Peyer's patch (tissue), 4 donors: ENCODE measurements around the gene SLC6A7.

Experiments
- POLR2A ChIP-seq, 2 donors: fragments of 450-650 bp; IDR thresholded peaks; one replicate each; pipeline ENCODE4 v1.5.1; 2017; ENCODE audit warnings: antibody characterized with exemption in 2 of 2, mild to moderate bottlenecking in 2 of 2, moderate library complexity in 2 of 2
- TF ChIP-seq, protein P1 (sequence below), 6 experiments: fragments of 450-650 bp in 4 of 6; fragments of 200-600 bp in 2 of 6; sonication (generic) in 1 of 6; IDR thresholded peaks; one replicate each; pipeline ENCODE4 v1.5.1; 2017 to 2019; ENCODE audit warnings: antibody characterized with exemption in 6 of 6, mild to moderate bottlenecking in 3 of 6, moderate library complexity in 1 of 6

DNA sequence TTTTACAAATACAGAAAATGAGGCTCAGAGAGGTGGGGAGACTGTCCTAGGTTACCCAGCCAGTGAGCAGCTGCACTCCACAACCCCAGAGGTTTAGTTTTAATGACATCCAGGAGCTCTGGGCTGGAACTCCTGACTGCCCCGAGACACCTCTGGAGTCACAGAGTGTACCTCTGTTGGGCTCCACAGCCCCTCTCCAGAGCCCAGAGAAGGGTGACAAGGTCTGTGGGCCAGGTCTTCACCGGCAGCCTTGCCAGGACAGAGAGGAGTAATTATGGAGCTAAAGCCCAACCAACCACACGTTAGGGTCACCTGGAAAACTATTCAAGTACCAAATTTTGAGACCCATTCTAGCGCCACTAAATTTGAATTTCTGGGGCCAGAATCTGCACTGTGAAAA, 12.1 kb upstream of the SLC6A7 start:
- TF ChIP-seq POLR2A (IDR thresholded peaks at IDR 0.05) = no peak
- TF ChIP-seq, protein P1, sequence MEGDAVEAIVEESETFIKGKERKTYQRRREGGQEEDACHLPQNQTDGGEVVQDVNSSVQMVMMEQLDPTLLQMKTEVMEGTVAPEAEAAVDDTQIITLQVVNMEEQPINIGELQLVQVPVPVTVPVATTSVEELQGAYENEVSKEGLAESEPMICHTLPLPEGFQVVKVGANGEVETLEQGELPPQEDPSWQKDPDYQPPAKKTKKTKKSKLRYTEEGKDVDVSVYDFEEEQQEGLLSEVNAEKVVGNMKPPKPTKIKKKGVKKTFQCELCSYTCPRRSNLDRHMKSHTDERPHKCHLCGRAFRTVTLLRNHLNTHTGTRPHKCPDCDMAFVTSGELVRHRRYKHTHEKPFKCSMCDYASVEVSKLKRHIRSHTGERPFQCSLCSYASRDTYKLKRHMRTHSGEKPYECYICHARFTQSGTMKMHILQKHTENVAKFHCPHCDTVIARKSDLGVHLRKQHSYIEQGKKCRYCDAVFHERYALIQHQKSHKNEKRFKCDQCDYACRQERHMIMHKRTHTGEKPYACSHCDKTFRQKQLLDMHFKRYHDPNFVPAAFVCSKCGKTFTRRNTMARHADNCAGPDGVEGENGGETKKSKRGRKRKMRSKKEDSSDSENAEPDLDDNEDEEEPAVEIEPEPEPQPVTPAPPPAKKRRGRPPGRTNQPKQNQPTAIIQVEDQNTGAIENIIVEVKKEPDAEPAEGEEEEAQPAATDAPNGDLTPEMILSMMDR (IDR thresholded peaks at IDR 0.05) = no peak
